ENCODE measurements around the gene OLIG2. TPM values are rescaled to one million over a fixed set of nuclear protein-coding genes. Genes with fewer than 3 reads are reported as not detected.

The OLIG2 gene
- total RNA-seq, 2 experiments from 2014 or later, result not detected

- Mint-ChIP-seq H3K4me1 (ENCODE audit: low read depth) (peaks cover 23% of the 10 kb centered on the region), H3K27ac (no peak overlapping the region), H3K27me3 (peaks cover 72% of the 10 kb centered on the region), H3K36me3 (ENCODE audit: low read depth) (no peaks in the 10 kb centered on the region), H3K9me3 (no peaks in the 10 kb centered on the region), H3K4me3 (no peak overlapping the region)
- ChIA-PET CTCF (no interaction called here), POLR2A (no interaction called here)
- peaks cover 0 to 7% of the 10 kb centered on the region in 2 experiments for H3K9me3 ChIP-seq (ENCODE audit: control insufficient read depth in 1 of 2, insufficient read depth in 1 of 2, low read length in 2 of 2)
- H3K27ac ChIP-seq (ENCODE audit: low read depth in 1 of 2, low read length in 2 of 2), result no peak overlapping the region
- no peak overlapping the region for H3K4me3 ChIP-seq (ENCODE audit: low read length)
- intact Hi-C loops (cut with DNase I, micrococcal nuclease), result no loop called here
- no peaks in the 10 kb centered on the region for H3K36me3 ChIP-seq (ENCODE audit: insufficient read depth, low read length)
- ATAC-seq (ENCODE audit: poor library complexity), result no peak
- DNase-seq, result no peak
- H3K4me1 ChIP-seq (ENCODE audit: insufficient read depth, low read length), result peaks cover 18% of the 10 kb centered on the region
- no peak for TF ChIP-seq CTCF (IDR thresholded peaks at IDR 0.05)
- peaks cover 48 to 61% of the 10 kb centered on the region in 2 experiments for H3K27me3 ChIP-seq (ENCODE audit: control insufficient read depth in 1 of 2, insufficient read depth in 2 of 2, low read length in 2 of 2)
These were observed 47.9 kb downstream of the OLIG2 start for GRCh38 chr21:33073636-33074035.

GRCh38 chr21:33075128-33075527 is 49.4 kb downstream of the OLIG2 start:
- Mint-ChIP-seq H3K27me3 (peaks cover 60% of the 10 kb centered on the region), H3K27ac (no peak overlapping the region), H3K4me1 (ENCODE audit: low read depth) (peaks cover 15% of the 10 kb centered on the region), H3K36me3 (ENCODE audit: low read depth) (no peaks in the 10 kb centered on the region), H3K9me3 (no peaks in the 10 kb centered on the region), H3K4me3 (no peak overlapping the region)
- intact Hi-C loops (cut with DNase I, micrococcal nuclease), result no loop called here
- ChIA-PET POLR2A (no interaction called here), CTCF (no interaction called here)
- ATAC-seq (ENCODE audit: poor library complexity), result no peak
- H3K27ac ChIP-seq (ENCODE audit: low read depth in 1 of 2, low read length in 2 of 2), result no peak overlapping the region
- no peaks in the 10 kb centered on the region for H3K36me3 ChIP-seq (ENCODE audit: insufficient read depth, low read length)
- no peak for TF ChIP-seq CTCF (IDR thresholded peaks at IDR 0.05)
- no peak overlapping the region for H3K4me3 ChIP-seq (ENCODE audit: low read length)
- H3K9me3 ChIP-seq (ENCODE audit: control insufficient read depth in 1 of 2, insufficient read depth in 1 of 2, low read length in 2 of 2), result no peaks in the 10 kb centered on the region
- peaks cover 13% of the 10 kb centered on the region for H3K4me1 ChIP-seq (ENCODE audit: insufficient read depth, low read length)
- DNase-seq, result no peak
- H3K27me3 ChIP-seq (ENCODE audit: control insufficient read depth in 1 of 2, insufficient read depth in 2 of 2, low read length in 2 of 2), result peaks cover 36 to 46% of the 10 kb centered on the region in 2 experiments

GRCh38 chr21:33075596-33076195 is 50.0 kb downstream of the OLIG2 start:
- CTCF ChIA-PET, result no interaction called here
- Mint-ChIP-seq H3K27ac (no peak overlapping the region), H3K27me3 (peaks cover 60% of the 10 kb centered on the region), H3K4me1 (ENCODE audit: low read depth) (peaks cover 15% of the 10 kb centered on the region), H3K4me3 (no peak overlapping the region), H3K36me3 (ENCODE audit: low read depth) (no peaks in the 10 kb centered on the region), H3K9me3 (no peaks in the 10 kb centered on the region)
- Histone ChIP-seq H3K9me3 (ENCODE audit: control insufficient read depth in 1 of 2, insufficient read depth in 1 of 2, low read length in 2 of 2) (no peaks in the 10 kb centered on the region), H3K4me3 (ENCODE audit: low read length) (no peak overlapping the region), H3K4me1 (ENCODE audit: insufficient read depth, low read length) (peaks cover 13% of the 10 kb centered on the region), H3K27me3 (ENCODE audit: control insufficient read depth in 1 of 2, insufficient read depth in 2 of 2, low read length in 2 of 2) (peaks cover 36 to 45% of the 10 kb centered on the region in 2 experiments), H3K36me3 (ENCODE audit: insufficient read depth, low read length) (no peaks in the 10 kb centered on the region), H3K27ac (ENCODE audit: low read depth in 1 of 2, low read length in 2 of 2) (no peak overlapping the region)
- no peak for TF ChIP-seq CTCF (IDR thresholded peaks at IDR 0.05)
- intact Hi-C loops (cut with DNase I, micrococcal nuclease), result no loop called here
- no peak for DNase-seq
- POLR2A ChIA-PET, result no interaction called here
- no peak for ATAC-seq (ENCODE audit: poor library complexity)

Measured in CD4-positive, alpha-beta T cell (primary cell).